GM23248 (cell line): Measurements from ENCODE around the gene DOC2B. TPM values are rescaled to one million over a fixed set of nuclear protein-coding genes. Genes with fewer than 3 reads are reported as not detected.

Source experiments
- DNase-seq: peaks from one replicate; pipeline ENCODE4 v3.0.0-alpha.2; 2015
- H2AFZ ChIP-seq: fragments of 200-600 bp; sonication (generic); 2 replicates; pipeline ENCODE4 v1.6.1; 2016; ENCODE audit warnings: antibody characterized with exemption
- H3F3A ChIP-seq: fragments of 200-600 bp; sonication (generic); 2 replicates; pipeline ENCODE4 v1.6.1; 2016; ENCODE audit warnings: mild to moderate bottlenecking, antibody characterized with exemption, mixed run types; ENCODE audit not compliant: insufficient read depth
- H3K27ac ChIP-seq: fragments of 200-600 bp; sonication (generic); 2 replicates; pipeline ENCODE4 v1.5.1; 2016; ENCODE audit warnings: mild to moderate bottlenecking
- H3K27me3 ChIP-seq: fragments of 200-600 bp; sonication (generic); replicated peaks from 2 replicates; pipeline ENCODE4 v1.6.1; 2016; ENCODE audit warnings: mild to moderate bottlenecking; ENCODE audit not compliant: insufficient read depth
- H3K36me3 ChIP-seq: fragments of 200-600 bp; sonication (generic); 2 replicates; pipeline ENCODE4 v1.6.1; 2016; ENCODE audit warnings: low read depth, mild to moderate bottlenecking
- H3K4me1 ChIP-seq: fragments of 200-600 bp; sonication (generic); 2 replicates; pipeline ENCODE4 v1.6.1; 2016; ENCODE audit warnings: mild to moderate bottlenecking; ENCODE audit not compliant: insufficient read depth
- H3K4me2 ChIP-seq: fragments of 200-600 bp; sonication (generic); one replicate; pipeline ENCODE4 v1.6.1; 2016; ENCODE audit warnings: mild to moderate bottlenecking; ENCODE audit not compliant: unreplicated experiment
- H3K4me3 ChIP-seq: fragments of 200-600 bp; sonication (generic); 2 replicates; pipeline ENCODE4 v1.5.1; 2016; ENCODE audit warnings: mild to moderate bottlenecking
- H3K79me2 ChIP-seq: fragments of 200-600 bp; sonication (generic); 2 replicates; pipeline ENCODE4 v1.6.1; 2016; ENCODE audit warnings: mild to moderate bottlenecking; ENCODE audit not compliant: insufficient read depth
- H3K9ac ChIP-seq: fragments of 200-600 bp; sonication (generic); 2 replicates; pipeline ENCODE4 v1.6.1; 2016; ENCODE audit warnings: mild to moderate bottlenecking
- H3K9me2 ChIP-seq: fragments of 200-600 bp; sonication (generic); 2 replicates; pipeline ENCODE4 v1.6.1; 2016; ENCODE audit warnings: mixed run types, mild to moderate bottlenecking, moderate library complexity; ENCODE audit not compliant: insufficient read depth
- H3K9me3 ChIP-seq: fragments of 200-600 bp; sonication (generic); one replicate; pipeline ENCODE4 v1.6.1; 2017; ENCODE audit warnings: low read depth
- H4K20me1 ChIP-seq: fragments of 200-600 bp; sonication (generic); 2 replicates; pipeline ENCODE4 v1.6.0; 2016; ENCODE audit not compliant: insufficient read depth
- EZH2 ChIP-seq: fragments of 200-600 bp; sonication (generic); IDR thresholded peaks from 2 replicates; pipeline ENCODE4 v1.6.1; 2018; ENCODE audit warnings: antibody characterized with exemption, mild to moderate bottlenecking; ENCODE audit not compliant: insufficient read depth, poor library complexity, severe bottlenecking
- EZH2phosphoT487 ChIP-seq: fragments of 200-600 bp; sonication (generic); IDR thresholded peaks from 2 replicates; pipeline ENCODE4 v1.6.1; 2018; ENCODE audit warnings: antibody characterized with exemption, moderate library complexity, mild to moderate bottlenecking, low read depth; ENCODE audit not compliant: insufficient read depth
- WGBS, 2 experiments: methylation state at CpG; one replicate each; pipeline ENCODE4 v1.1.6; 2015 to 2017; ENCODE audit warnings: low lambda C conversion rate in 2 of 2, low coverage in 1 of 2; ENCODE audit errors: missing lambda C conversion rate in 2 of 2; 5-methylcytosine and 5-hydroxymethylcytosine counted together
- in situ Hi-C: fragments of 300-500 bp; cut with MboI; formaldehyde crosslinking; loops from 2 replicates; pipeline ENCODE4 v1.15.0; 2020
- polyA plus RNA-seq: library from polyadenylated mRNA; unstranded; fragments of >200 nt; fragmentation: Nextera tagmentation; extraction: Ambion mirVana; gene quantifications from 2 replicates; pipeline ENCODE4 v1.2.1, GENCODE V29; 2016
- total RNA-seq: library from RNA; depleted of rRNA; stranded (reverse); fragments of >200 nt; shearing (Covaris generic); gene quantifications from 2 replicates; pipeline ENCODE4 v1.2.3, GENCODE V29; 2014

The DOC2B gene
- total and polyA plus RNA-seq, 2 experiments from 2014 or later, result 0.03 TPM; not detected in 1

- Histone ChIP-seq H3K4me3 (no peak overlapping the region), H3K9me3 (no peaks in the 10 kb centered on the region), H3K4me2 (no peak overlapping the region), H3K27ac (no peak overlapping the region), H3K36me3 (no peaks in the 10 kb centered on the region), H3K9ac (no peak overlapping the region), H3K9me2 (no peaks in the 10 kb centered on the region), H2AFZ (no peak overlapping the region), H3F3A (no peaks in the 10 kb centered on the region), H3K79me2 (no peaks in the 10 kb centered on the region), H3K27me3 (no peaks in the 10 kb centered on the region), H4K20me1 (no peaks in the 10 kb centered on the region), H3K4me1 (no peaks in the 10 kb centered on the region)
- 66 to 70% methylated on average over 7 of the region's 7 CpGs for WGBS, 2 experiments
- no peak for DNase-seq
- TF ChIP-seq EZH2 (no peak), EZH2phosphoT487 (no peak)
- in situ Hi-C loops, result no loop called here
Observed at GRCh38 chr17:149231-149630, 32.2 kb downstream of the DOC2B start.

GRCh38 chr17:148757-149156, 32.7 kb downstream of the DOC2B start:
- no peak overlapping the region for H2AFZ ChIP-seq
- H4K20me1 ChIP-seq, result no peaks in the 10 kb centered on the region
- in situ Hi-C loops, result no loop called here
- H3K9me3 ChIP-seq, result no peaks in the 10 kb centered on the region
- no peak overlapping the region for H3K27ac ChIP-seq
- no peaks in the 10 kb centered on the region for H3K9me2 ChIP-seq
- TF ChIP-seq EZH2phosphoT487 (no peak), EZH2 (no peak)
- H3K4me1 ChIP-seq, result no peaks in the 10 kb centered on the region
- H3K27me3 ChIP-seq, result no peaks in the 10 kb centered on the region
- H3K4me2 ChIP-seq, result no peak overlapping the region
- no peaks in the 10 kb centered on the region for H3F3A ChIP-seq
- 41 to 44% methylated on average over 3 to 11 of the region's 11 CpGs for WGBS, 2 experiments
- H3K9ac ChIP-seq, result no peak overlapping the region
- no peaks in the 10 kb centered on the region for H3K79me2 ChIP-seq
- no peak for DNase-seq
- no peaks in the 10 kb centered on the region for H3K36me3 ChIP-seq
- no peak overlapping the region for H3K4me3 ChIP-seq

GRCh38 chr17:147796-148740, 33.4 kb downstream of the DOC2B start:
- Histone ChIP-seq H3K4me2 (no peak overlapping the region), H4K20me1 (no peaks in the 10 kb centered on the region), H3K79me2 (no peaks in the 10 kb centered on the region), H3K4me1 (no peaks in the 10 kb centered on the region), H3K9me2 (no peaks in the 10 kb centered on the region), H3K9me3 (no peaks in the 10 kb centered on the region), H3K27ac (no peak overlapping the region), H3K9ac (no peak overlapping the region), H3K27me3 (no peaks in the 10 kb centered on the region), H3K36me3 (no peaks in the 10 kb centered on the region), H3K4me3 (no peak overlapping the region), H2AFZ (no peak overlapping the region), H3F3A (0 out of 2 replicates have a peak, but pooled peaks cover 3% of the 10 kb centered on the region)
- DNase-seq, result no peak
- WGBS, 2 experiments, result 67% methylated on average over 14 to 17 of the region's 17 CpGs
- TF ChIP-seq EZH2phosphoT487 (no peak), EZH2 (no peak)
- in situ Hi-C loops, result no loop called here

- in situ Hi-C loops, result no loop called here
- Histone ChIP-seq H3K79me2 (no peaks in the 10 kb centered on the region), H3F3A (0 out of 2 replicates have a peak, but pooled peaks cover 9% of the 10 kb centered on the region), H4K20me1 (no peaks in the 10 kb centered on the region), H3K4me1 (no peaks in the 10 kb centered on the region), H3K9me3 (no peaks in the 10 kb centered on the region), H3K4me3 (no peak overlapping the region), H3K27me3 (no peaks in the 10 kb centered on the region), H3K9me2 (no peaks in the 10 kb centered on the region), H3K4me2 (no peak overlapping the region), H3K27ac (no peak overlapping the region), H3K36me3 (no peaks in the 10 kb centered on the region), H3K9ac (no peak overlapping the region), H2AFZ (no peak overlapping the region)
- WGBS, 2 experiments, result 73% methylated on average over 12 to 22 of the region's 27 CpGs
- no peak for TF ChIP-seq EZH2
- TF ChIP-seq EZH2phosphoT487, result no peak
- DNase-seq, result no peak
Observed at GRCh38 chr17:146983-147761, 34.3 kb downstream of the DOC2B start.
